ENCODE measurements around the gene USP19.

The USP19 gene

GRCh38 chr3:49104427-49105291 is 16.0 kb downstream of the USP19 start, which contains the start of gene QARS1:
TSS of gene QARS1 (minus strand) at chr3:49104757. CDS start at chr3:49104733, 24 bp downstream.
- DNase-seq (ENCODE audit: low read depth), result peak; percentile 90

- no peak for DNase-seq (ENCODE audit: low read depth)
Observed at GRCh38 chr3:49104052-49104426, 16.6 kb downstream of the USP19 start.

- DNase-seq (ENCODE audit: low read depth), result no peak
Observed at GRCh38 chr3:49100046-49100615, 20.5 kb downstream of the USP19 start.

- no peak for DNase-seq (ENCODE audit: low read depth)
Observed at GRCh38 chr3:49098910-49099630, 21.6 kb downstream of the USP19 start.

GRCh38 chr3:49098429-49098828 is 22.2 kb downstream of the USP19 start:
- DNase-seq (ENCODE audit: low read depth), result no peak

- peak; percentile 97 for DNase-seq (ENCODE audit: low read depth)
Observed at GRCh38 chr3:49093853-49094767, 26.5 kb downstream of the USP19 start, which contains the start of gene QRICH1. TSS of gene QRICH1 (minus strand) at chr3:49094071. CDS start at chr3:49077017, 17,054 bp downstream.

- peak; percentile 66 for DNase-seq (ENCODE audit: low read depth)
Observed at GRCh38 chr3:49092938-49093852, 27.4 kb downstream of the USP19 start.

- no peak for DNase-seq (ENCODE audit: low read depth)
Observed at GRCh38 chr3:49081429-49081828, 39.2 kb downstream of the USP19 start.

GRCh38 chr3:49079270-49079669 is 41.4 kb downstream of the USP19 start:
- DNase-seq (ENCODE audit: low read depth), result no peak

GRCh38 chr3:49076646-49077045 is 44.0 kb downstream of the USP19 start:
- no peak for DNase-seq (ENCODE audit: low read depth)

- DNase-seq (ENCODE audit: low read depth), result no peak
Observed at GRCh38 chr3:49076116-49076515, 44.5 kb downstream of the USP19 start.
